ENCODE results near the gene HSD11B2. TPM values are rescaled to one million over a fixed set of nuclear protein-coding genes. Genes with fewer than 3 reads are reported as not detected.
A peak's percentile ranks its signal among the peaks of the same experiment; 100 is the strongest.

HSD11B2 gene
- polyA plus RNA-seq, 3 donors = 44.9 to 77.6 (median 57.3) TPM

DNA sequence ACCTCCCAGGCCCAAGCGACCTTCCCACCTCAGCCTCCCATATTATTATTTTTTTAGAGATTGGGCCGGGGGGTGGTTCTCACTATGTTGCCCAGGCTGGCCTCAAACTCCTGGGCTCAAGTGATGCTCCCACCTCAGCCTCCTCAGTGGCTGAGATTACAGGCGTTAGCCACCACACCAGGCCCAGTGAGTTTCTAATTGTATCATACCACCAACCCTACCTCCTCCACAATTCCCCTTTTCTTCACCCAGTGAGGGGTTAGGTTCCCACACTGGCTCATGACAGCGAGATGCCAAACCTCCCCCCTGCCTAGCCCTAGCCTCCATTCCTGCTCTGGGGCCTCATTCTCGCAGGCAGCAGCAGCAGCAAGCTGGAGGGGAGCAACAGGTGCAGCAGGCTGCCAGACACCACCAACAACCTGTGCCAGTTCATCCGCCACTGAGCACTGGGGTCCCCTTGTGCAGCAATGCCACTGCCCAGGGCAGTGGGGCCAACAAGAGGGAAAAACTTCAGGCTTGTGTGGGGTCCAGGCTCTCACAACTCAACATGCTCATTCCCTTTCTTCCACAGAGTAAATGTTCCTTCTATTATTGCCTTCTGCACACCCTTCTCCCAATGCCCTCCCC lies 41.0 kb downstream of the HSD11B2 start:
- DNase-seq = no peak

DNA sequence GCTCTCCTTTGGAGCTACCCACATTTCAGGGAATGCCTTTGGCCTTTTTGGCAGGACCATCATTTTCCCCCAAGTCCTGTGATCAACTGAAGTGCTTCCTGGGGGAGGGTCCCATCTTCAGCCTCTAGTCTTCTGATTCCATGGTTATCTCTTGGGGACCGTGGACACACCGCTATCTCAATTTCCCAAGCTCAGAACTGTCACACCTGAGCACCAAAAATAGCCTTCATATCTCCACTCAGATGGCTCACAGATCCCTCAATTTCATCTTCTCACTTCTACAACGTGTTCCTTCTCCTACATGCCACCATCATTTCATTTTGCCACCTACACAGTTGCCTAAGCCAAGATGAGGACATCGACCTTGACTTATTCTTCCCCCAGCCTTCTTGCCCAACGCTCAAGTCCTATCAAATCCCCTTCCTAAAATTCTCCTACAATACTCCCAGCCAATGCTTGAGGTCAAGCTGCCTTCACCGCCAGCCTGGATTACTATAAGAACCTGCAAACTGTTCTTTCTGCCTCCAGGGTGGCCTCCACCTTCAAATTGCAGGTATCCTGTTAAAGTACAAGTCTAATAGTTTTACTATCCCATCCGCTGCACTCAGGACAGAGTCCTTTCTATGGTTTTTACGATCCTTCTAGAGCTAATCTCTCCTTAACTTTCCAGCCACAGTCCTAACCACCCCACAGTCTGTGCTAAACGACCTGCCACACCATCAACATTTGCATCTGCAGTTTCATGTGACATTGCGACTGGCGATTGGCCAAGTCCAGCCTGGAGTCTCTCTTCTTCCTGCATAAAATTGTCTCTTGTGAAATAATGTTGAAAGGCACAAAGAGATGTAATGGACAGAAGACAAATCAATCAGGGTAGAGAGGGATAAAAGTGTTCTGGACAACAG lies 43.9 kb downstream of the HSD11B2 start:
- no peak for DNase-seq

DNA sequence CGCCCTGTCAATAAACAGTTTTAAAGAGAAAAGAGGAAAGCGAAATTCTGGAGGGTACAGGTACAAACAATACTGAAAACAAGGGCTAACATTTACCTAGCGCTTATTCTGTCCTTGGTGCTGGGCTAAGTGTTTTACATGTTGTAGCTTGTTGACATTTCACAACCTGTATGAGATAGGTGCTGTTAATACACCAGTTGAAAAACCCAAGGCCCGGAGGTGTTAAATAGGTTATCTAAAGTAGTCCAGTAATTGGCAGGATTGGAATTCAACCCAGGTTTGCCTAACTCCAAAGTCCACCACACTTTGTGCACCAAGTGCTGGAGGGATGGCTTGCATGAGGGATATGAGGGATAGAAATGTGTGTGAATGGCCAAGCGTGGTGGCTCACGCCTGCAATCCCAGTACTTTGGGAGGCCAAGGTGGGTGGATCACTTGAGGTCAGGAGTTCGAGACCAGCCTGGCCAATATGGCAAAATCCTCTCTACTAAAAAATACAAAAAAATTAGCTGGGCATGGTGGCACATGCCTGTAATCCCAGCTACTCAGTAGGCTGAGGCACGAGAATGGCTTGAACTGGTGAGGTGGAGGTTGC lies 47.1 kb downstream of the HSD11B2 start:
- no peak for DNase-seq

- peak; percentile 97 for DNase-seq
Measured at GRCh38 chr16:67480833-67481560, 50.1 kb downstream of the HSD11B2 start, which contains the start of gene ATP6V0D1. Gene ATP6V0D1 (minus strand): TSS chr16:67481157. CDS start chr16:67481086, 71 bp downstream.

- no peak for DNase-seq
Measured at GRCh38 chr16:67481561-67482232, 50.8 kb downstream of the HSD11B2 start.

DNA sequence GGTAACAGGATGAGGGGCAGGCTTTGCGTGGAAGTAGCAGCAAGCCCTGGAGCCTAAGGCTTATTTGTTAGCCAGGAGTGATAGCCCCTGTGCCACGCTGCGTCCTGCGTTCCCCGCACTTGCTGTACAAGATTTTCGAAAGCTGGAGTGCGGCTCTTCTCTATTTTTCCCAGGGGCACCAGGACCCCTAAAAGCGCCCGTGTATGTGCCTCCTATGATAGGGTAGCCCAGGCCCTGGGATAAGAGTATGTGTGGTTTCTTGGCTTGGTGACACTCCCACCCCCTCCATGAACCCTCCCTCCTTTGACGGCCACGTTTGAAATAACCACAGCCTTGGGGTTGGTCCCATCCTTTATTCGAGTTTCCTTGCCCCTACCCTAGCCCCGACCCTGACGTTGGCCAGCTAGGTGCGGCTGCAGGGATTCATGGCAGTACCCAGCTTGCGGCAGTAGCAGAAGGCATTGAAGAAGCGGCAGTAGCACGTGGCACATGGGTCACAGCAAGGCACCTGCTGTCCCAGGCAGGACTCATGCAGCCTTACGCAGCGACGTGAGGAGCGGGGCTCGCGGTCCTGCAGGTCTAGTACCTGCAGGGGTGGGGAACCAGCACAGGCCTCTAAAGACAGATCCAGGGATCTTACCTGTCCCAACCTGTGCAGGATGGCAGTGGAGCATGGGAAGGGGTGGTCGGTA lies 51.5 kb downstream of the HSD11B2 start:
- DNase-seq = no peak

DNA sequence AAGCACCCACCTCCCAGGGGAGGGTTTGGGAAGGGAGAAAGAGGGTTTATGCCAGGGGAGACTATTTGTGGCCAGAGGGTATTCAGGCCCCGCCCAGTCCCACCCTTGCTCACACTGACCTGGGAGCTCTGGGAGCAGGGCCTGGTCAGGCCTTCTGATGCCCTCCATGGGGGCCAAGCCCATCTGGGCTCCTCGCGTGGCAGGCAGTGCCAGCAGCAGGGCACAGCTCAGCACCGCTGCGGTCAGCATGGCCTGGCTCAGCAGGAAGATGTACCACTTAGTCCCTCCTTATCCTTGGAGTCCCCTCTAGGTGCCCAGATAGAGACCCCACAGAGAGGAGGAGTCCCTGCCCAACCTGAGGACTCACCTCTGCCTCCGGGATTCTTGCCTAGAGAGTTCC lies 52.2 kb downstream of the HSD11B2 start, which contains the start of gene AGRP:
Gene AGRP, minus strand, starts transcription at position 398 of the 400 bp plus-strand sequence. Its CDS starts 149 bp downstream, at position 249.
- no peak for DNase-seq

DNA sequence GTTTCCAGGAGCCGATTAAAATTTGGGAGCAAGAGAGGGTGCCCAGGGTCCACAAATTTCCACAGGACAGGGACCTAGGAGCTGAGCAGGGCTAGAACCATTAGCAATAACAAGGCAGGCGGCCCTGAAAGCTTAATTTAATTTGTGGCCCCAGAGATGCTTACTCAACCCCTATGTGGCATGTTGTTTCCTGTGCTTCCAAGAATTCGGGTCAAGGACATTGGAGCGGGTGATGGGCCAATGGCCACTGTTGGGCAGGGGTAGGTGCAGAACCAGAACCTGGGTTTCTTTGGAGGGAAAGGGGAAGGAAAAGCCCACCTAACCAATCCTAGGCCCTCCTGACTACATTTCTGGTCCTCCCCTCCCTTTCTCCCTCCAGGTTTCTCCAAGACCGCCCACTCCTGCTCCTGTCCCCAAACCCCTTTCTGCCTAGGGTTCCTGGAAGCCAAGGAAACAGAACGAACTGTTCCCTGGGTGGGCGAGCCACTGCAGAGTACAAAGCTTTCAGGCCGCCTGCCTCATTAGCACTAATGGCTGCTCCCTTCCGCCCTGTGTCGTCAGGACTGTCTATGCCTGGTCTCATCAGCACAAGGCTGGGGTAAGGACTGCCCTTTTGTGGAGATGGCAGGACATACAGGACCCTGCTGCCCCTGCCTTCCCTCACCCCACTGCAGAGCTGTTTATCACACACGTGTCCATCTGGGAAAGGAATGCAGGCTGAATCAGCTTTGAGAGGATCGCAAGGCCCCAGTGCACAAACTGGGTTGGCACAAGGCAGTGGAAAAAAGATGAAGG lies 53.0 kb downstream of the HSD11B2 start:
- DNase-seq = no peak

DNA sequence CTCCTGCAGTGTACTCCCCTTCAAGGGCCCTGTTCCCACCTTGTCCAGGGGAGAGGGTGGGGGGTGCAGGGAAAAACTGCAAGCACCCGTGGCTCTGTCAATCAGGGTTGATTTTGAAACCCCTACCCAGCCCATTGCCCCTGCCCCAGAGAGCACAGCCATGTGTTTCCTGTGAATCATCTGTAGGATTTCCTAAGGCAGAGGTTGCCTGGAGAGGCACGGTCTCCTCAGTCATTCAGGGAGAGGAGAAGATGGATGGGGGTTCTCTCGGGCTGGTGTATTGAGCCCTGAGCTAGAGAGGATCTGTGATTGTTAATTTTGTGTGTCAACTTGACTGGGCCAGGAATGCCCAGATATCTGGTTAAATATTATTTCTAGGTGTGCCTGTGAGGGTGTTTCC lies 55.9 kb downstream of the HSD11B2 start:
- no peak for DNase-seq

Other genes with a start within 250 kb of the HSD11B2 start
- 10 to 100 TPM; 34.7 to 53.0 (median 50.1) TPM for gene MATCAP1, start 247.2 kb upstream of the HSD11B2 start, polyA plus RNA-seq (ENCODE audit: insufficient read length in 3 of 3)
- gene EXOC3L1, start 241.0 kb upstream of the HSD11B2 start, polyA plus RNA-seq (ENCODE audit: insufficient read length in 3 of 3) = 1 to 10 TPM; 6.5 to 7.2 (median 6.7) TPM
- 10 to 100 TPM; 65.5 to 72.7 (median 65.9) TPM for gene E2F4, start 239.0 kb upstream of the HSD11B2 start, polyA plus RNA-seq (ENCODE audit: insufficient read length in 3 of 3)
- gene ELMO3, start 232.0 kb upstream of the HSD11B2 start, polyA plus RNA-seq (ENCODE audit: insufficient read length in 3 of 3) = 1 to 10 TPM; 6.7 to 7.0 (median 6.9) TPM
- gene TMEM208, start 204.0 kb upstream of the HSD11B2 start, polyA plus RNA-seq (ENCODE audit: insufficient read length in 3 of 3) = 10 to 100 TPM; 40.1 to 49.4 (median 45.5) TPM
- gene FHOD1, start 183.6 kb upstream of the HSD11B2 start, polyA plus RNA-seq (ENCODE audit: insufficient read length in 3 of 3) = 10 to 100 TPM; 45.1 to 48.9 (median 47.5) TPM
- 1 to 10 TPM; 2.7 to 6.3 (median 5.6) TPM for gene SLC9A5, start 182.1 kb upstream of the HSD11B2 start, polyA plus RNA-seq (ENCODE audit: insufficient read length in 3 of 3)
- 10 to 100 TPM; 12.0 to 17.5 (median 13.8) TPM for gene PLEKHG4, start 151.6 kb upstream of the HSD11B2 start, polyA plus RNA-seq (ENCODE audit: insufficient read length in 3 of 3)
- gene KCTD19, start 104.4 kb upstream of the HSD11B2 start, polyA plus RNA-seq (ENCODE audit: insufficient read length in 3 of 3) = 1 to 10 TPM; 1.1 to 3.1 (median 2.9) TPM
- 1 to 10 TPM; 2.9 to 9.9 (median 8.1) TPM for gene LRRC36, start 104.3 kb upstream of the HSD11B2 start, polyA plus RNA-seq (ENCODE audit: insufficient read length in 3 of 3)
- 10 to 100 TPM; 64.7 to 71.8 (median 69.9) TPM for gene TPPP3, start 37.6 kb upstream of the HSD11B2 start, polyA plus RNA-seq (ENCODE audit: insufficient read length in 3 of 3)
- gene ZDHHC1, start 14.6 kb upstream of the HSD11B2 start, polyA plus RNA-seq (ENCODE audit: insufficient read length in 3 of 3) = 10 to 100 TPM; 14.7 to 18.3 (median 15.4) TPM
- gene ATP6V0D1, start 50.0 kb downstream of the HSD11B2 start, polyA plus RNA-seq (ENCODE audit: insufficient read length in 3 of 3) = 100 to 1,000 TPM in 1 of 3 donors, 10 to 100 TPM in 2; 81.3 to 100 (median 90.2) TPM
- gene AGRP, start 52.4 kb downstream of the HSD11B2 start, polyA plus RNA-seq (ENCODE audit: insufficient read length in 3 of 3) = under 1 TPM in 2 of 3 donors, not detected in 1; 0.40 to 0.91 TPM
- gene RIPOR1, start 97.7 kb downstream of the HSD11B2 start, polyA plus RNA-seq (ENCODE audit: insufficient read length in 3 of 3) = 100 to 1,000 TPM; 135 to 155 (median 147) TPM
- 10 to 100 TPM; 71.9 to 78.4 (median 75.6) TPM for gene CTCF, start 131.4 kb downstream of the HSD11B2 start, polyA plus RNA-seq (ENCODE audit: insufficient read length in 3 of 3)
- gene CARMIL2, start 214.0 kb downstream of the HSD11B2 start, polyA plus RNA-seq (ENCODE audit: insufficient read length in 3 of 3) = 1 to 10 TPM in 2 of 3 donors, under 1 TPM in 1; 0.95 to 2.1 (median 1.3) TPM
- gene ACD, start 229.1 kb downstream of the HSD11B2 start, polyA plus RNA-seq (ENCODE audit: insufficient read length in 3 of 3) = 10 to 100 TPM; 23.7 to 31.6 (median 26.6) TPM
- 1 to 10 TPM; 3.5 to 3.9 (median 3.6) TPM for gene PARD6A, start 229.8 kb downstream of the HSD11B2 start, polyA plus RNA-seq (ENCODE audit: insufficient read length in 3 of 3)
- 10 to 100 TPM; 26.7 to 36.6 (median 29.2) TPM for gene ENKD1, start 235.6 kb downstream of the HSD11B2 start, polyA plus RNA-seq (ENCODE audit: insufficient read length in 3 of 3)
- 1 to 10 TPM; 4.2 to 5.0 (median 4.8) TPM for gene C16orf86, start 235.7 kb downstream of the HSD11B2 start, polyA plus RNA-seq (ENCODE audit: insufficient read length in 3 of 3)